ENCODE data around the gene UBP1. TPM values are rescaled to one million over a fixed set of nuclear protein-coding genes. Genes with fewer than 3 reads are reported as not detected.
A peak's percentile ranks its signal among the peaks of the same experiment; 100 is the strongest.

The UBP1 gene
- total and polyA plus RNA-seq, 9 of the 15 experiments (the other 6 are each of a cell fraction or from before 2014, with no cell fraction given), result 13.6 to 143 (median 79.6) TPM

GRCh38 chr3:33440328-33441224 is at the start of gene UBP1 (continued):
- TF ChIP-seq, protein P1, sequence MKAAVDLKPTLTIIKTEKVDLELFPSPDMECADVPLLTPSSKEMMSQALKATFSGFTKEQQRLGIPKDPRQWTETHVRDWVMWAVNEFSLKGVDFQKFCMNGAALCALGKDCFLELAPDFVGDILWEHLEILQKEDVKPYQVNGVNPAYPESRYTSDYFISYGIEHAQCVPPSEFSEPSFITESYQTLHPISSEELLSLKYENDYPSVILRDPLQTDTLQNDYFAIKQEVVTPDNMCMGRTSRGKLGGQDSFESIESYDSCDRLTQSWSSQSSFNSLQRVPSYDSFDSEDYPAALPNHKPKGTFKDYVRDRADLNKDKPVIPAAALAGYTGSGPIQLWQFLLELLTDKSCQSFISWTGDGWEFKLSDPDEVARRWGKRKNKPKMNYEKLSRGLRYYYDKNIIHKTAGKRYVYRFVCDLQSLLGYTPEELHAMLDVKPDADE (conservative IDR thresholded peaks at IDR 0.05; ENCODE audit: control insufficient read depth, low read depth, low read length), result peak; percentile 54
- no peak for TF ChIP-seq SFPQ (IDR thresholded peaks at IDR 0.05; ENCODE audit: low read depth, low read length)
- TF ChIP-seq, protein P2, sequence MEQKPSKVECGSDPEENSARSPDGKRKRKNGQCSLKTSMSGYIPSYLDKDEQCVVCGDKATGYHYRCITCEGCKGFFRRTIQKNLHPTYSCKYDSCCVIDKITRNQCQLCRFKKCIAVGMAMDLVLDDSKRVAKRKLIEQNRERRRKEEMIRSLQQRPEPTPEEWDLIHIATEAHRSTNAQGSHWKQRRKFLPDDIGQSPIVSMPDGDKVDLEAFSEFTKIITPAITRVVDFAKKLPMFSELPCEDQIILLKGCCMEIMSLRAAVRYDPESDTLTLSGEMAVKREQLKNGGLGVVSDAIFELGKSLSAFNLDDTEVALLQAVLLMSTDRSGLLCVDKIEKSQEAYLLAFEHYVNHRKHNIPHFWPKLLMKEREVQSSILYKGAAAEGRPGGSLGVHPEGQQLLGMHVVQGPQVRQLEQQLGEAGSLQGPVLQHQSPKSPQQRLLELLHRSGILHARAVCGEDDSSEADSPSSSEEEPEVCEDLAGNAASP (IDR thresholded peaks at IDR 0.05), result peak; percentile 90
- TF ChIP-seq ZBTB26 (CRISPR knock-in tag; IDR thresholded peaks at IDR 0.05), result no peak
- no peak for TF ChIP-seq ILK (tag; IDR thresholded peaks at IDR 0.05; ENCODE audit: borderline replicate concordance, low read depth)
- TF ChIP-seq, protein P3, sequence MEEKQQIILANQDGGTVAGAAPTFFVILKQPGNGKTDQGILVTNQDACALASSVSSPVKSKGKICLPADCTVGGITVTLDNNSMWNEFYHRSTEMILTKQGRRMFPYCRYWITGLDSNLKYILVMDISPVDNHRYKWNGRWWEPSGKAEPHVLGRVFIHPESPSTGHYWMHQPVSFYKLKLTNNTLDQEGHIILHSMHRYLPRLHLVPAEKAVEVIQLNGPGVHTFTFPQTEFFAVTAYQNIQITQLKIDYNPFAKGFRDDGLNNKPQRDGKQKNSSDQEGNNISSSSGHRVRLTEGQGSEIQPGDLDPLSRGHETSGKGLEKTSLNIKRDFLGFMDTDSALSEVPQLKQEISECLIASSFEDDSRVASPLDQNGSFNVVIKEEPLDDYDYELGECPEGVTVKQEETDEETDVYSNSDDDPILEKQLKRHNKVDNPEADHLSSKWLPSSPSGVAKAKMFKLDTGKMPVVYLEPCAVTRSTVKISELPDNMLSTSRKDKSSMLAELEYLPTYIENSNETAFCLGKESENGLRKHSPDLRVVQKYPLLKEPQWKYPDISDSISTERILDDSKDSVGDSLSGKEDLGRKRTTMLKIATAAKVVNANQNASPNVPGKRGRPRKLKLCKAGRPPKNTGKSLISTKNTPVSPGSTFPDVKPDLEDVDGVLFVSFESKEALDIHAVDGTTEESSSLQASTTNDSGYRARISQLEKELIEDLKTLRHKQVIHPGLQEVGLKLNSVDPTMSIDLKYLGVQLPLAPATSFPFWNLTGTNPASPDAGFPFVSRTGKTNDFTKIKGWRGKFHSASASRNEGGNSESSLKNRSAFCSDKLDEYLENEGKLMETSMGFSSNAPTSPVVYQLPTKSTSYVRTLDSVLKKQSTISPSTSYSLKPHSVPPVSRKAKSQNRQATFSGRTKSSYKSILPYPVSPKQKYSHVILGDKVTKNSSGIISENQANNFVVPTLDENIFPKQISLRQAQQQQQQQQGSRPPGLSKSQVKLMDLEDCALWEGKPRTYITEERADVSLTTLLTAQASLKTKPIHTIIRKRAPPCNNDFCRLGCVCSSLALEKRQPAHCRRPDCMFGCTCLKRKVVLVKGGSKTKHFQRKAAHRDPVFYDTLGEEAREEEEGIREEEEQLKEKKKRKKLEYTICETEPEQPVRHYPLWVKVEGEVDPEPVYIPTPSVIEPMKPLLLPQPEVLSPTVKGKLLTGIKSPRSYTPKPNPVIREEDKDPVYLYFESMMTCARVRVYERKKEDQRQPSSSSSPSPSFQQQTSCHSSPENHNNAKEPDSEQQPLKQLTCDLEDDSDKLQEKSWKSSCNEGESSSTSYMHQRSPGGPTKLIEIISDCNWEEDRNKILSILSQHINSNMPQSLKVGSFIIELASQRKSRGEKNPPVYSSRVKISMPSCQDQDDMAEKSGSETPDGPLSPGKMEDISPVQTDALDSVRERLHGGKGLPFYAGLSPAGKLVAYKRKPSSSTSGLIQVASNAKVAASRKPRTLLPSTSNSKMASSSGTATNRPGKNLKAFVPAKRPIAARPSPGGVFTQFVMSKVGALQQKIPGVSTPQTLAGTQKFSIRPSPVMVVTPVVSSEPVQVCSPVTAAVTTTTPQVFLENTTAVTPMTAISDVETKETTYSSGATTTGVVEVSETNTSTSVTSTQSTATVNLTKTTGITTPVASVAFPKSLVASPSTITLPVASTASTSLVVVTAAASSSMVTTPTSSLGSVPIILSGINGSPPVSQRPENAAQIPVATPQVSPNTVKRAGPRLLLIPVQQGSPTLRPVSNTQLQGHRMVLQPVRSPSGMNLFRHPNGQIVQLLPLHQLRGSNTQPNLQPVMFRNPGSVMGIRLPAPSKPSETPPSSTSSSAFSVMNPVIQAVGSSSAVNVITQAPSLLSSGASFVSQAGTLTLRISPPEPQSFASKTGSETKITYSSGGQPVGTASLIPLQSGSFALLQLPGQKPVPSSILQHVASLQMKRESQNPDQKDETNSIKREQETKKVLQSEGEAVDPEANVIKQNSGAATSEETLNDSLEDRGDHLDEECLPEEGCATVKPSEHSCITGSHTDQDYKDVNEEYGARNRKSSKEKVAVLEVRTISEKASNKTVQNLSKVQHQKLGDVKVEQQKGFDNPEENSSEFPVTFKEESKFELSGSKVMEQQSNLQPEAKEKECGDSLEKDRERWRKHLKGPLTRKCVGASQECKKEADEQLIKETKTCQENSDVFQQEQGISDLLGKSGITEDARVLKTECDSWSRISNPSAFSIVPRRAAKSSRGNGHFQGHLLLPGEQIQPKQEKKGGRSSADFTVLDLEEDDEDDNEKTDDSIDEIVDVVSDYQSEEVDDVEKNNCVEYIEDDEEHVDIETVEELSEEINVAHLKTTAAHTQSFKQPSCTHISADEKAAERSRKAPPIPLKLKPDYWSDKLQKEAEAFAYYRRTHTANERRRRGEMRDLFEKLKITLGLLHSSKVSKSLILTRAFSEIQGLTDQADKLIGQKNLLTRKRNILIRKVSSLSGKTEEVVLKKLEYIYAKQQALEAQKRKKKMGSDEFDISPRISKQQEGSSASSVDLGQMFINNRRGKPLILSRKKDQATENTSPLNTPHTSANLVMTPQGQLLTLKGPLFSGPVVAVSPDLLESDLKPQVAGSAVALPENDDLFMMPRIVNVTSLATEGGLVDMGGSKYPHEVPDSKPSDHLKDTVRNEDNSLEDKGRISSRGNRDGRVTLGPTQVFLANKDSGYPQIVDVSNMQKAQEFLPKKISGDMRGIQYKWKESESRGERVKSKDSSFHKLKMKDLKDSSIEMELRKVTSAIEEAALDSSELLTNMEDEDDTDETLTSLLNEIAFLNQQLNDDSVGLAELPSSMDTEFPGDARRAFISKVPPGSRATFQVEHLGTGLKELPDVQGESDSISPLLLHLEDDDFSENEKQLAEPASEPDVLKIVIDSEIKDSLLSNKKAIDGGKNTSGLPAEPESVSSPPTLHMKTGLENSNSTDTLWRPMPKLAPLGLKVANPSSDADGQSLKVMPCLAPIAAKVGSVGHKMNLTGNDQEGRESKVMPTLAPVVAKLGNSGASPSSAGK (IDR thresholded peaks at IDR 0.05), result peak; percentile 94
- TF ChIP-seq TRIM24 (IDR thresholded peaks at IDR 0.05), result no peak; a peak in 1 of 4 replicates
